ENCODE data around the gene FAM187B.

DNA sequence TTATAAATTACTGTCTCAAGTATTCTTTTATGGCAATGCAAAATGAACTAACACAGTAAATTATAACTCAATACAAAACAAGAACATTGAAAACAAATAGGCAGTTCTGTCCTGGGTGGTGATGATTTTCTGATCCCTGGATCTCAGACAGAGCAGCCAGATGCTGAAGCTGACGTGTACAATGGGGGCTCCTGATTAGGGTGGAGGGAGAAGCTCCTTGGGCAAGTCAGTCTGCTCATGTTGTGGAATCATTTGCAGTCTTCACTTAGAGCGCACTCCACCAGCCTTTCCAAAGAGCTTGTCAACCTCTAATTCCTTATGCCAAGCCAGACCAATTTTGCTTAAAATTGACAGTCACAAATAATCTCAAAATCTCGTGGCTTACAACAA lies 52.4 kb downstream of the FAM187B start:
- TF ChIP-seq, protein P1, sequence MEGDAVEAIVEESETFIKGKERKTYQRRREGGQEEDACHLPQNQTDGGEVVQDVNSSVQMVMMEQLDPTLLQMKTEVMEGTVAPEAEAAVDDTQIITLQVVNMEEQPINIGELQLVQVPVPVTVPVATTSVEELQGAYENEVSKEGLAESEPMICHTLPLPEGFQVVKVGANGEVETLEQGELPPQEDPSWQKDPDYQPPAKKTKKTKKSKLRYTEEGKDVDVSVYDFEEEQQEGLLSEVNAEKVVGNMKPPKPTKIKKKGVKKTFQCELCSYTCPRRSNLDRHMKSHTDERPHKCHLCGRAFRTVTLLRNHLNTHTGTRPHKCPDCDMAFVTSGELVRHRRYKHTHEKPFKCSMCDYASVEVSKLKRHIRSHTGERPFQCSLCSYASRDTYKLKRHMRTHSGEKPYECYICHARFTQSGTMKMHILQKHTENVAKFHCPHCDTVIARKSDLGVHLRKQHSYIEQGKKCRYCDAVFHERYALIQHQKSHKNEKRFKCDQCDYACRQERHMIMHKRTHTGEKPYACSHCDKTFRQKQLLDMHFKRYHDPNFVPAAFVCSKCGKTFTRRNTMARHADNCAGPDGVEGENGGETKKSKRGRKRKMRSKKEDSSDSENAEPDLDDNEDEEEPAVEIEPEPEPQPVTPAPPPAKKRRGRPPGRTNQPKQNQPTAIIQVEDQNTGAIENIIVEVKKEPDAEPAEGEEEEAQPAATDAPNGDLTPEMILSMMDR (IDR thresholded peaks at IDR 0.05; ENCODE audit: low read depth, low read length): no peak
- no peak for TF ChIP-seq EZH2phosphoT487 (IDR thresholded peaks at IDR 0.05; ENCODE audit: low read depth)

Data from OCI-LY3 (cell line).